ENCODE data around the gene BBX. TPM values are rescaled to one million over a fixed set of nuclear protein-coding genes. Genes with fewer than 3 reads are reported as not detected.

Gene BBX
- total RNA-seq, 5 donors from 2014 or later (not counting 1 experiment from before 2014, with no cell fraction given) = 67.7 to 89.8 (median 82.0) TPM

DNA sequence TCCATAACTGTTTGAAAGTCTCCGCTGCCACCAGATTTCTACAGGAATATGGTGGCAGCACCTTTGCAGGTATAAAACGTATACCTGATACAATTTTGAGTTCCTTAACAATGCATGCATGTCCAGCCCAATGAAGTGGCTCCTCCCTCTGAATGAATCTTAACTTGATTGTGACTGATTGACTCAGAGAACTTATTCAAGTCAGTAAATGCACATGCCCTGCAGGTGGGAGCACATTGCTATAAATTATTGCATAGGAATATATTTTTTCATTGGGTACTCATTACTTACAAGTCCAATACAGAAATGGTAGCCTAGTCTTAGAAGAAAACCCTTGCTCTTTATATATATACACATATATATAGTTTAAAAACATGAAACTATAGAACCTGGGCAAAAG is 259.3 kb downstream of the BBX start:
- H3K4me3 Mint-ChIP-seq = no peak overlapping the region
- ATAC-seq (replicated peaks in 1 of 4) (no peak), DNase-seq (no peak)
- H3K4me1 Mint-ChIP-seq = peaks cover 0 to 7% (median 0%) of the 10 kb centered on the region in 3 donors
- Histone ChIP-seq H3K36me3 (ENCODE audit: control insufficient read depth in 2 of 2, extremely low read depth in 1 of 2, insufficient read depth in 1 of 2, low read length in 1 of 2) (peaks cover 10 to 44% of the 10 kb centered on the region in 2 donors), H3K9me3 (no peaks in the 10 kb centered on the region), H3K27ac (ENCODE audit: low read length) (no peak overlapping the region), H3K4me3 (ENCODE audit: control insufficient read depth in 1 of 2, extremely low read depth in 1 of 2, low read length in 1 of 2) (no peak overlapping the region), H3K4me1 (ENCODE audit: control insufficient read depth in 1 of 2, extremely low read depth in 1 of 2, insufficient read depth in 2 of 2, low read length in 2 of 2) (no peaks in the 10 kb centered on the region), H3K27me3 (replicated peaks in 1 of 2; ENCODE audit: control insufficient read depth in 2 of 2, extremely low read depth in 1 of 2, insufficient read depth in 2 of 2, low read length in 1 of 2) (no peaks in the 10 kb centered on the region)
- 100% methylated on average over 2 of the region's 2 CpGs for WGBS (ENCODE audit: insufficient coverage)
- no peak overlapping the region for H3K27ac Mint-ChIP-seq
- H3K27me3 Mint-ChIP-seq = no peaks in the 10 kb centered on the region
- H3K9me3 Mint-ChIP-seq = no peaks in the 10 kb centered on the region
- ChIA-PET CTCF (no interaction called here), POLR2A (no interaction called here)
- peaks cover 73% of the 10 kb centered on the region for H3K36me3 Mint-ChIP-seq

DNA sequence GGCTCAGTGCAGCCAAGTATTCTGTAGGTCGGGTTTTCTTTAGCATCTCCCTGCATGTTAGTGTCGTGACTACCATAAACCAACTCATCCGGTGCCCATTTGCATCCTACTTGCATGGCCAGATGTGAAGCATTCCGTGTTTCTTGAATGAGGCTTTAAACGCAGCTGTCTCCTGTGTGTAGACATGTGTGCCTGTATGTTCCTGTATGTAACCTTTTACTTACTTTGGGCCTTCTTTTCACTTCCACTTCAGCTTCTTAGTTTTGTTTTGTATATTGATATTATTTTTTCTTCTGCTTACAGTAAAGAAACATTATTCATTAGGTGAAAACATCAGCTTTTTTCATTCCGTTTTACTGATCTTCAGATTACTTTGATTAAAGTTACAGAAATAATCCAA is 267.9 kb downstream of the BBX start:
- ChIA-PET CTCF (no interaction called here), POLR2A (interaction anchor here in 1 of 2 donors (0.5 kb wide), 1 partner anchor 13 kb away, joined by 3 read pairs; no protein-coding TSS in a partner anchor)
- ATAC-seq (replicated peaks in 1 of 4) = no peak
- no peak overlapping the region for H3K4me3 ChIP-seq (ENCODE audit: control insufficient read depth in 1 of 2, extremely low read depth in 1 of 2, low read length in 1 of 2)
- H3K27me3 ChIP-seq (replicated peaks in 1 of 2; ENCODE audit: control insufficient read depth in 2 of 2, extremely low read depth in 1 of 2, insufficient read depth in 2 of 2, low read length in 1 of 2) = no peaks in the 10 kb centered on the region
- H3K27ac Mint-ChIP-seq = no peak overlapping the region
- no peaks in the 10 kb centered on the region for H3K27me3 Mint-ChIP-seq
- H3K9me3 ChIP-seq = no peaks in the 10 kb centered on the region
- H3K4me1 ChIP-seq (ENCODE audit: control insufficient read depth in 1 of 2, extremely low read depth in 1 of 2, insufficient read depth in 2 of 2, low read length in 2 of 2) = no peaks in the 10 kb centered on the region
- no peaks in the 10 kb centered on the region for H3K9me3 Mint-ChIP-seq
- WGBS (ENCODE audit: insufficient coverage) = 88% methylated on average over 1 of the region's 6 CpGs
- H3K27ac ChIP-seq (ENCODE audit: low read length) = no peak overlapping the region
- DNase-seq = no peak
- H3K4me1 Mint-ChIP-seq = peaks cover 7 to 22% (median 8%) of the 10 kb centered on the region in 3 donors
- H3K4me3 Mint-ChIP-seq = no peak overlapping the region
- H3K36me3 Mint-ChIP-seq = peaks cover 66% of the 10 kb centered on the region
- peaks cover 4 to 46% of the 10 kb centered on the region in 2 donors for H3K36me3 ChIP-seq (ENCODE audit: control insufficient read depth in 2 of 2, extremely low read depth in 1 of 2, insufficient read depth in 1 of 2, low read length in 1 of 2)

DNA sequence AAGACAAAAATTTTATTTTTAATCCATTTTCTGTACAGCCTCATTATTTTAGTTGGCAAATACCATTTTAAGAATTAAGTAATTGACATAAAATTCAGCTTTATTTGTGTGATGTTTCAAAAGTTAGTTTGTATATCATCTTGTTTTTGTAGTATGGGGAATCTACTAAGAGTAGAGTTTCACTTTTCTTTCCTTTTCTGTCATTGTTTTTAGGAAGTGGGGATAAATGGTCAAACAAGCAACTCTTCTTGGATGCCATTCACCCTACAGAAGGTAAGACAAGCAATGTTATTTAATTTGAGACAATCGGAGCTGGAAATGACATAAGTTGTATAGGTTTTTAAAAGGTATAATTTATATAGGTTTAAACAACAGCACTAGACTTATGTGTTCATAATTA is 268.3 kb downstream of the BBX start:
- POLR2A ChIA-PET = interaction anchor here in 1 of 2 donors (0.5 kb wide), 1 partner anchor 13 kb away, joined by 3 read pairs; no protein-coding TSS in a partner anchor

DNA sequence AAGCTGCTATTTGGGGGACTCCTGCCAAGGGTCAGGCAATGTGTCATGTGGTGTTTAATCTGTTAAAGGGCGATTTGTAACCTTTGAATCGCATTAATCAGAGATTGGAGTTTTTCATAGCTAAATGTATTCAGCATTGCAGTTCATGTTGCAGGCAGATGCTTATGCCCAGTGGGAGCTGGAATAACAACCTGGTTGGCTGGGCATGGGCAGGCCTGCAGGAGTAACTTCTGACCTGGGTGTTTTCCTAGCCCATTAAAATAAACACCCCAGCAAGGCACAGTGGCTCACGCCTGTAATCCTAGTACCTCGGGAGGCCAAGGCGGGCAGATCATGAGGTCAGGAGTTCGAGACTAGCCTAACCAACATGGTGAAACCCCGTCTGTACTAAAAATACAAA is 268.7 kb downstream of the BBX start:
- POLR2A ChIA-PET = no interaction called here
- peaks cover 63% of the 10 kb centered on the region for H3K36me3 Mint-ChIP-seq
- DNase-seq (no peak), ATAC-seq (replicated peaks in 1 of 4) (no peak)
- H3K36me3 ChIP-seq (ENCODE audit: control insufficient read depth in 2 of 2, extremely low read depth in 1 of 2, insufficient read depth in 1 of 2, low read length in 1 of 2) = peaks cover 4 to 48% of the 10 kb centered on the region in 2 donors
- no peak overlapping the region for H3K4me3 Mint-ChIP-seq
- H3K9me3 ChIP-seq = no peaks in the 10 kb centered on the region
- H3K27me3 ChIP-seq (replicated peaks in 1 of 2; ENCODE audit: control insufficient read depth in 2 of 2, extremely low read depth in 1 of 2, insufficient read depth in 2 of 2, low read length in 1 of 2) = no peaks in the 10 kb centered on the region
- H3K27ac ChIP-seq (ENCODE audit: low read length) = no peak overlapping the region
- no peaks in the 10 kb centered on the region for H3K4me1 ChIP-seq (ENCODE audit: control insufficient read depth in 1 of 2, extremely low read depth in 1 of 2, insufficient read depth in 2 of 2, low read length in 2 of 2)
- peaks cover 15 to 30% (median 15%) of the 10 kb centered on the region in 3 donors for H3K4me1 Mint-ChIP-seq
- no peaks in the 10 kb centered on the region for H3K27me3 Mint-ChIP-seq
- no peak overlapping the region for H3K27ac Mint-ChIP-seq
- H3K4me3 ChIP-seq (ENCODE audit: control insufficient read depth in 1 of 2, extremely low read depth in 1 of 2, low read length in 1 of 2) = no peak overlapping the region
- H3K9me3 Mint-ChIP-seq = no peaks in the 10 kb centered on the region
- CTCF ChIA-PET = no interaction called here
- 100% methylated on average over 7 of the region's 7 CpGs for WGBS (ENCODE audit: insufficient coverage)

More for the DNA sequence above, 268.3 kb downstream of the BBX start:
- Histone ChIP-seq H3K27me3 (replicated peaks in 1 of 2; ENCODE audit: control insufficient read depth in 2 of 2, extremely low read depth in 1 of 2, insufficient read depth in 2 of 2, low read length in 1 of 2) (no peaks in the 10 kb centered on the region), H3K4me3 (ENCODE audit: control insufficient read depth in 1 of 2, extremely low read depth in 1 of 2, low read length in 1 of 2) (no peak overlapping the region), H3K9me3 (no peaks in the 10 kb centered on the region), H3K27ac (ENCODE audit: low read length) (no peak overlapping the region), H3K36me3 (ENCODE audit: control insufficient read depth in 2 of 2, extremely low read depth in 1 of 2, insufficient read depth in 1 of 2, low read length in 1 of 2) (peaks cover 4 to 48% of the 10 kb centered on the region in 2 donors), H3K4me1 (ENCODE audit: control insufficient read depth in 1 of 2, extremely low read depth in 1 of 2, insufficient read depth in 2 of 2, low read length in 2 of 2) (no peaks in the 10 kb centered on the region)
- no peaks in the 10 kb centered on the region for H3K9me3 Mint-ChIP-seq
- WGBS (ENCODE audit: insufficient coverage) = no CpG with 5 or more reads among the region's 1 CpG
- no peak overlapping the region for H3K4me3 Mint-ChIP-seq
- no peak overlapping the region for H3K27ac Mint-ChIP-seq
- CTCF ChIA-PET = no interaction called here
- ATAC-seq (replicated peaks in 1 of 4) = no peak
- H3K4me1 Mint-ChIP-seq = peaks cover 11 to 27% (median 11%) of the 10 kb centered on the region in 3 donors
- no peaks in the 10 kb centered on the region for H3K27me3 Mint-ChIP-seq
- no peak for DNase-seq
- H3K36me3 Mint-ChIP-seq = peaks cover 65% of the 10 kb centered on the region

DNA sequence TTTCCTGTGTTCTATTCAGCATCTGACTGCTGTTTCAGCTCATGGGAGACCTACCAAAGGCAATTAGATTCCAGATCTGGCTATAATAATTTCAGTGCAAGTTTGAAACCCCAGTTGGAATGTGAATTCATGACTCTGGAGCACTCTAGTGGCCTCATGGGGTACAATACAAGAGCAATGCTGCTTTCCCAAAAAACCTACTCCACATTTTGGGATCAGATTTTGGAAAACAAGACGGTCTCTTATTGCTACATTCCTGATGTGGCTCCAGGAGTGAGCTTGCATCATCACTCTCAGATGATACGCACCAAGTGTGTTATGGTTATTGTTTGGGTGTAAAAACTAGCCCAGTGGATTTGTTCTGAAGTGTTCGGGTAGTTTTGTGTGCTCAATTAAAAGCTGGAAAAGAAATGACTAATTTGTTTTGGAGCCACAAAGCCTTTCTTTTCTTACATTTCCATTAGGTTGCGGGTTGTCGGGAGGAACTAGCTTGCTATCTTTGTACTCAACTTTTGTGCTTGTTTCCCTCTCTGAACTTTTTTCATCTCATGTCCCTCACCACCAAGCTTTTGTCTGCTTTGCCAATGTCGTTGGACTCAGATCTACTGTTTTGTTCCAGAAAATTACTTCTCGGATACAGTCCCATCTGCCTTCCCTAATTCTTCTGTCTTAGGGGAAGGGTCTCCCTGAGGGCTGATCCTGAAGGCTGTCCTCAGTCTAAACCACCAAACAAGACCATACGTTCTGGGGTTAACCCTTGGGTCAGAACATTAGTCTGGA is 272.1 kb downstream of the BBX start:
- POLR2A ChIA-PET = interaction anchor here in 1 of 2 donors (0.6 kb wide), 1 partner anchor 9 kb away, joined by 3 read pairs; no protein-coding TSS in a partner anchor
- Mint-ChIP-seq H3K36me3 (peaks cover 61% of the 10 kb centered on the region), H3K4me1 (peaks cover 15 to 26% (median 21%) of the 10 kb centered on the region in 3 donors), H3K27ac (no peak overlapping the region), H3K27me3 (no peaks in the 10 kb centered on the region), H3K4me3 (no peak overlapping the region), H3K9me3 (no peaks in the 10 kb centered on the region)
- Histone ChIP-seq H3K27ac (ENCODE audit: low read length) (no peak overlapping the region), H3K36me3 (ENCODE audit: control insufficient read depth in 2 of 2, extremely low read depth in 1 of 2, insufficient read depth in 1 of 2, low read length in 1 of 2) (peaks cover 18 to 54% of the 10 kb centered on the region in 2 donors), H3K9me3 (no peaks in the 10 kb centered on the region), H3K4me1 (ENCODE audit: control insufficient read depth in 1 of 2, extremely low read depth in 1 of 2, insufficient read depth in 2 of 2, low read length in 2 of 2) (no peaks in the 10 kb centered on the region), H3K27me3 (replicated peaks in 1 of 2; ENCODE audit: control insufficient read depth in 2 of 2, extremely low read depth in 1 of 2, insufficient read depth in 2 of 2, low read length in 1 of 2) (no peaks in the 10 kb centered on the region), H3K4me3 (ENCODE audit: control insufficient read depth in 1 of 2, extremely low read depth in 1 of 2, low read length in 1 of 2) (no peak overlapping the region)
- ATAC-seq (replicated peaks in 1 of 4) (no peak), DNase-seq (no peak)
- 100% methylated on average over 3 of the region's 8 CpGs for WGBS (ENCODE audit: insufficient coverage)
- CTCF ChIA-PET = interaction anchor here in 1 of 2 donors (0.6 kb wide), 1 partner anchor 9 kb away, joined by 4 read pairs; no protein-coding TSS in a partner anchor

DNA sequence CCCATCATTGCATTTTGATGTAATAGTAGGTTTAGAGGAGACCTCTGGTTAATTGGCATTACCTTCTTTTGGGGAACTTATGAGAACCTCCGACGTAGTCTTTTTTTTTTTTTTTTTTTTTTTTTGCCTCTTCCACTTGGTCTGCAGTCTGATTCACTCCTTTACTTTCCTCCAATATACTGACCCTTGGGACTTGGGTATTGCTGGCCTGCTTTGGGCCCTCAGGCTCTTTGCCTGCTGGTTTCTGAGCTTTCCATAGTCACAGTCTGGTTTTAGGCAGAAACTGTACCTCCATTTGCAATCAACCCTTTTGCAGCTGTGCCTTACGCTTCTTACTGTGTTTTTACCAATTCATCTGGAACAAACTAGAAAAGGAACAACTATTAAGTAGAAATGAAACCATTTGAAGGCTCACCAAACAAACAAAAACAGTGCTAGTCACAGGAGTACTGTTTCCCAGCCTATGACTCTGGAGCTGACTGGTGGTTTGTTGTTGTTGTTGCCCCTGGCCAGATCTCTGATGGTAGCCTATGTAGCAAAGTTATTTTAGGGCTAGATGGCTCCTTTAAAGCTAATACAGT is 272.8 kb downstream of the BBX start:
- no CpG with 5 or more reads among the region's 3 CpGs for WGBS (ENCODE audit: insufficient coverage)
- no peaks in the 10 kb centered on the region for H3K4me1 ChIP-seq (ENCODE audit: control insufficient read depth in 1 of 2, extremely low read depth in 1 of 2, insufficient read depth in 2 of 2, low read length in 2 of 2)
- no peak for ATAC-seq (replicated peaks in 1 of 4)
- H3K9me3 Mint-ChIP-seq = no peaks in the 10 kb centered on the region
- ChIA-PET CTCF (no interaction called here), POLR2A (interaction anchor here in 1 of 2 donors (0.7 kb wide), 1 partner anchor 60 kb away, joined by 3 read pairs; no protein-coding TSS in a partner anchor)
- no peak overlapping the region for H3K4me3 ChIP-seq (ENCODE audit: control insufficient read depth in 1 of 2, extremely low read depth in 1 of 2, low read length in 1 of 2)
- H3K27me3 ChIP-seq (replicated peaks in 1 of 2; ENCODE audit: control insufficient read depth in 2 of 2, extremely low read depth in 1 of 2, insufficient read depth in 2 of 2, low read length in 1 of 2) = no peaks in the 10 kb centered on the region
- H3K27ac Mint-ChIP-seq = peak overlapping the region; percentile 3 to 35
- H3K9me3 ChIP-seq = no peaks in the 10 kb centered on the region
- H3K27me3 Mint-ChIP-seq = no peaks in the 10 kb centered on the region
- H3K4me3 Mint-ChIP-seq = no peak overlapping the region
- peaks cover 15 to 26% (median 21%) of the 10 kb centered on the region in 3 donors for H3K4me1 Mint-ChIP-seq
- no peak overlapping the region for H3K27ac ChIP-seq (ENCODE audit: low read length)
- H3K36me3 Mint-ChIP-seq = peaks cover 60% of the 10 kb centered on the region
- H3K36me3 ChIP-seq (ENCODE audit: control insufficient read depth in 2 of 2, extremely low read depth in 1 of 2, insufficient read depth in 1 of 2, low read length in 1 of 2) = peaks cover 18 to 53% of the 10 kb centered on the region in 2 donors
- no peak for DNase-seq

All from T-cell (primary cell).